ENCODE results near the gene DNAI1. TPM values are rescaled to one million over a fixed set of nuclear protein-coding genes. Genes with fewer than 3 reads are reported as not detected.

The DNAI1 gene
- polyA plus RNA-seq, 1 of the 3 experiments (the other 2 are of a cell fraction), result 0.46 TPM

DNA sequence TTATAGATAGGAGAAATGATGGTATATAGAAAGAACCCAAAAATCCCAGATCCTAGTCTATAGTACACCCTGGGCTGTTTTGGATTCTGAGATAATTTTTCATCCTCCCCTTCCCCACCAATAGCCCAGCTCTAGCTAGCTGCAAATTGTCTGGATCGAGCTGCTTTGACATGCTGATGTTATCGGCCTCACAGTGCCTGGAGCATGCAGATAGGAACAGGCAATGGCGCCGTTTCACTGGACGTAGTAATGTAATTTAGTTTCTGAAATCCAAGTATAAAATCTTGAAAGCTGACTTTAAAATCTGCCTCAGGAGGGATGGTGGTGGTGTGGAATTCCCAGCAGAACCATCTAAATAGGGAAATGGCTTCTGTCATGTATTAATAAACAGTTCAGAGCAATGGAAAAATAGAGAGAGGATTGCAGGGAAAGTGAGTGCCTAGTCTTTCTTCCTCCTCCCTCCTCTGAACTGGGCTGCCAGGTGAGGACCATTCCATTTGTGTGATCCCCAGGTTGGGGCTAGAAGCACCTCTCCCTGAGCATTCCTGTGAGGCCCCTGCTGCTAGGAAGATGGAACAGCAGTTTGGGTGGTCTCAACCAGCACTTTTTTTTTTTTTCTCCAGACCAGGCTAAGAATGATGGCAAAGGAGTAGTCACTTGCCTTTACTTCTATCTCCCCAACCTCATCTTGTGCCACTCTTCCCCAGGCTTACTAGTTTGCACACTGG lies 32.1 kb upstream of the DNAI1 start (continued):
- TF ChIP-seq GATA2 (CRISPR knock-in tag; IDR thresholded peaks at IDR 0.05) (peak; percentile 100), MEF2A (IDR thresholded peaks at IDR 0.05; ENCODE audit: borderline replicate concordance, low read depth) (no peak), EP300 (IDR thresholded peaks at IDR 0.05; ENCODE audit: borderline replicate concordance in 1 of 2, low read depth in 1 of 2, low read length in 1 of 2) (peak in 1 of 2 experiments; percentile 99; a peak in 2 of 4 replicates), EZH2phosphoT487 (IDR thresholded peaks at IDR 0.05; ENCODE audit: borderline replicate concordance, low read depth) (no peak), ZBTB33 (IDR thresholded peaks at IDR 0.05; ENCODE audit: borderline replicate concordance, low read depth) (no peak), FOXM1 (IDR thresholded peaks at IDR 0.05; ENCODE audit: low read depth) (no peak), TCF12 (IDR thresholded peaks at IDR 0.05) (peak; percentile 73), RCOR1 (IDR thresholded peaks at IDR 0.05; ENCODE audit: low read length) (peak; percentile 99), SMC3 (IDR thresholded peaks at IDR 0.05; ENCODE audit: low read depth, low read length) (no peak), CHD2 (IDR thresholded peaks at IDR 0.05; ENCODE audit: low read length, partially characterized antibody) (peak; percentile 87), POLR2AphosphoS5 (IDR thresholded peaks at IDR 0.05; ENCODE audit: low read depth, low read length) (peak; percentile 43; the same call in 1 of the 2 replicates), SIN3A (IDR thresholded peaks at IDR 0.05; ENCODE audit: borderline replicate concordance, low read depth, low read length) (no peak), RXRA (IDR thresholded peaks at IDR 0.05; ENCODE audit: borderline replicate concordance, low read depth) (no peak), TEAD4 (IDR thresholded peaks at IDR 0.05; ENCODE audit: borderline replicate concordance, insufficient read depth) (peak; percentile 42; the same call in 1 of the 2 replicates), TAF1 (IDR thresholded peaks at IDR 0.05; ENCODE audit: borderline replicate concordance, low read depth, low read length) (no peak), YY1 (IDR thresholded peaks at IDR 0.05; ENCODE audit: low read depth) (no peak), USF1 (IDR thresholded peaks at IDR 0.05; ENCODE audit: borderline replicate concordance, low read depth) (no peak)
- TF ChIP-seq, protein P1, sequence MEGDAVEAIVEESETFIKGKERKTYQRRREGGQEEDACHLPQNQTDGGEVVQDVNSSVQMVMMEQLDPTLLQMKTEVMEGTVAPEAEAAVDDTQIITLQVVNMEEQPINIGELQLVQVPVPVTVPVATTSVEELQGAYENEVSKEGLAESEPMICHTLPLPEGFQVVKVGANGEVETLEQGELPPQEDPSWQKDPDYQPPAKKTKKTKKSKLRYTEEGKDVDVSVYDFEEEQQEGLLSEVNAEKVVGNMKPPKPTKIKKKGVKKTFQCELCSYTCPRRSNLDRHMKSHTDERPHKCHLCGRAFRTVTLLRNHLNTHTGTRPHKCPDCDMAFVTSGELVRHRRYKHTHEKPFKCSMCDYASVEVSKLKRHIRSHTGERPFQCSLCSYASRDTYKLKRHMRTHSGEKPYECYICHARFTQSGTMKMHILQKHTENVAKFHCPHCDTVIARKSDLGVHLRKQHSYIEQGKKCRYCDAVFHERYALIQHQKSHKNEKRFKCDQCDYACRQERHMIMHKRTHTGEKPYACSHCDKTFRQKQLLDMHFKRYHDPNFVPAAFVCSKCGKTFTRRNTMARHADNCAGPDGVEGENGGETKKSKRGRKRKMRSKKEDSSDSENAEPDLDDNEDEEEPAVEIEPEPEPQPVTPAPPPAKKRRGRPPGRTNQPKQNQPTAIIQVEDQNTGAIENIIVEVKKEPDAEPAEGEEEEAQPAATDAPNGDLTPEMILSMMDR (IDR thresholded peaks at IDR 0.05), result no peak
- TF ChIP-seq, protein P2, sequence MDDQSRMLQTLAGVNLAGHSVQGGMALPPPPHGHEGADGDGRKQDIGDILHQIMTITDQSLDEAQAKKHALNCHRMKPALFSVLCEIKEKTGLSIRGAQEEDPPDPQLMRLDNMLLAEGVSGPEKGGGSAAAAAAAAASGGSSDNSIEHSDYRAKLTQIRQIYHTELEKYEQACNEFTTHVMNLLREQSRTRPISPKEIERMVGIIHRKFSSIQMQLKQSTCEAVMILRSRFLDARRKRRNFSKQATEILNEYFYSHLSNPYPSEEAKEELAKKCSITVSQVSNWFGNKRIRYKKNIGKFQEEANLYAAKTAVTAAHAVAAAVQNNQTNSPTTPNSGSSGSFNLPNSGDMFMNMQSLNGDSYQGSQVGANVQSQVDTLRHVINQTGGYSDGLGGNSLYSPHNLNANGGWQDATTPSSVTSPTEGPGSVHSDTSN (IDR thresholded peaks at IDR 0.05), result 0 out of 2 replicates have a peak, but pooled peaks have one; percentile 5
